ENCODE measurements around the gene OASL.

- TF ChIP-seq EP300 (IDR thresholded peaks at IDR 0.05), result no peak
- TF ChIP-seq CTCF (IDR thresholded peaks at IDR 0.05), result no peak
- no peak for TF ChIP-seq POLR2A (IDR thresholded peaks at IDR 0.05)
Observed at GRCh38 chr12:120981407-120981941, 57.6 kb downstream of the OASL start.

Measured in tibial nerve (tissue), 4 donors.